ENCODE results near the gene PRPF40B. TPM values are rescaled to one million over a fixed set of nuclear protein-coding genes. Genes with fewer than 3 reads are reported as not detected.

Gene PRPF40B
- polyA plus RNA-seq (2012; ENCODE audit: insufficient read depth, insufficient read length): 9.0 TPM

DNA sequence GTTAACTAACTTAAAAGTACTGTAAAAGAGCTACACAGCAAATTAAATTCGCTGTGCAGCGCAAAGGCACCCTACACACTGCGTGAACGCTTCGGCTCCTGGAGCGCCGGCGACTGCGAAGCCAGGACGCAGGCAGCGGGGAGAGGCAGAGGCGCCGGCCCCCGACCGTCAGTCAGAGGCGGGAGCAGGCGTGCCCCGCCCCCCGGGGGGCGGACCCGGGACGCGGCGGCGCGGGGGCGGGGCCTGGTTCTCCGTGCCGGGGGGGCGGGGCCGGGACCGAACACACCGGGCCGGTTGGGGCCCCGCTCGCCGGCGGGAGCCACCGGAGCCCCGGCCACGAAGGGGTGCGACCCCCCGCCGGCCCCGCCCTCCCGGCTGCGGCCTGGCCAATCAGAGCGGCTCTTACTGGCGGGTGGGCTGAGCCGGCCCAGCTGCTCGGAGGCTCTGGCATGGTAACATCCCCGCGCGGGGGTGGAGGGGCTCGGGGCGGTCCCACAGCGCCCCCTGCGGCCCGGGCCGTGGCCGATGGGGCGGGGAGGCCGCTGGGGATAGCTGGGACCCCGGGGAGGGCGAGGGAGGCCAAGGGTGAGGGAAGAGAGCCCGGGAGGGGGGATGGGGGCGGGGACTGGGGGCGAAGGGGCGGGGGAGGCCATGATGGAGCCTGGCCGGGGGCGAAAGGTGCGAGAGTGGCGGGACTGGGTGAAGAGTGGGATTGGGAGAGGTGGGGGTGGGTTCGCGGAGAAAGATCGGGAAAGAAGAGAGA lies at the start of gene PRPF40B:
PRPF40B (plus strand) TSS at position 420 of the 763 bp plus-strand sequence; CDS start at position 450, 30 bp downstream.
- peak within 1 kb of the TSS; percentile 62 for H3K4me3 ChIP-seq (ENCODE audit: low read length)
- peak; percentile 65 for DNase-seq (ENCODE audit: low read depth, low spot score)

DNA sequence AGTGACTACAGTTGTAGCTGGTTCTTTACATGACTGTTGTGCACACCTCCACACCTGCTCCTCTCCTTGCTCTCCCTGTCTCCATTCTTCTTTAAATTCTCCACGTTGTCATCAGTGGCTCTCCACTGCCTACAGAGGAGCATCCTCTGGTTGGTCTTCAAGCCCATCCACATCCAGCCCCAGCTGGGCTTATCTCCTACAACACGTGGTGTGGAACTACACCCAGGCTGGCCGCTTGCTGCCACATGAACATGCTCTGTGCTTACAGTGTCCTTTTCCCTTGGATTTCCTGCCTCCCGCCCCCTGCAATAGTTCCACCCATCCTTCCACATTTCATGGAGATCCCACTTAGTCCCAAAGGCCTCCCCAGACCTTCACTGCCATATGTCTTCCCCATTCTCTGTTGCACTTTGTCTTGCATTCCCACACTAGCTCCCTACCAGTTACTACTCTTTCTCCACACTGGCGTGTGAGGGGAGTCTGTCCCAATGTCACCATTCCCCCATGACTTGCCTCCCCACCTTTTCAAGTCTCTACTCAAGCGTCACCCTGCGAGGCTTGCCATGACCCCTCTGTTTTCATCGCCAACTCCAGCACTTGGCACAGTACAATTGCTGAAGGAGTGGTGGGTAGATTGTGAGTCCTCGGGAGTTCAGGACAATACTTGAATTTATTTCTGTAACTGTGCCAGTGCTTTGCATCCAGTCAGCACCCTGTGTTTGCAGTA lies 45.6 kb upstream of the PRPF40B start:
- no peak overlapping the region for H3K4me3 ChIP-seq (ENCODE audit: low read length)
- no peak for DNase-seq (ENCODE audit: low read depth, low spot score)

DNA sequence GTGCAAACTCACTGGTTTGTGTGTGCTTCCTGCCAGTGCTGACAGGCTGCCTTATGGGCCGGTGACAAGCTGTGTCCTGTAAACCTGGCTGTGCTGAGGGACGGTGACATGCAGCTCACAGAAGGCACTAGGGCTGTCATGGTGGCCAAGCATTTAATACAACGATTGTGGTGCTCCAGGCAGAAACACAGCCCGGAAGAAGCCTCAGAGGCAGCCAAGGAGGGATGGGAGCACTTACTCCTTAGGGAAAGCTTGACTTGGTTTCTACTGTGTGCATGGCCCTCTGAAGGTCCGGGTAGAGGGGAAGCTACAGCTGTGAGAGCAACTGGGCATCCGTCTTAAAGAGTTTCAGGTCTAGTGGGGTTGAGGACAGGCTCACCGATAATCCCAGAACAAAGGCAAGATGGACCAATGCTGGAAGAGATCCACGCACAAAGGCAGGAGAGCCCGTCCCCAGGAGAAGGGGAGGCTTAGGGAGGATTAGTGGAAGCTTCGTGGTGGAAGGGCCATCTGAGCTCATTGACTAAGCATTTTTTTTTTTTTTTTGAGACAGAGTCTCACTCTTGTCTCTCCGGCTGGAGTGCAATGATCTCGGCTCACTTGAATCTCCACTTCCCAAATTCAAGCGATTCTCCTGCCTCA lies 44.8 kb upstream of the PRPF40B start:
- no peak for DNase-seq (ENCODE audit: low read depth, low spot score)

DNA sequence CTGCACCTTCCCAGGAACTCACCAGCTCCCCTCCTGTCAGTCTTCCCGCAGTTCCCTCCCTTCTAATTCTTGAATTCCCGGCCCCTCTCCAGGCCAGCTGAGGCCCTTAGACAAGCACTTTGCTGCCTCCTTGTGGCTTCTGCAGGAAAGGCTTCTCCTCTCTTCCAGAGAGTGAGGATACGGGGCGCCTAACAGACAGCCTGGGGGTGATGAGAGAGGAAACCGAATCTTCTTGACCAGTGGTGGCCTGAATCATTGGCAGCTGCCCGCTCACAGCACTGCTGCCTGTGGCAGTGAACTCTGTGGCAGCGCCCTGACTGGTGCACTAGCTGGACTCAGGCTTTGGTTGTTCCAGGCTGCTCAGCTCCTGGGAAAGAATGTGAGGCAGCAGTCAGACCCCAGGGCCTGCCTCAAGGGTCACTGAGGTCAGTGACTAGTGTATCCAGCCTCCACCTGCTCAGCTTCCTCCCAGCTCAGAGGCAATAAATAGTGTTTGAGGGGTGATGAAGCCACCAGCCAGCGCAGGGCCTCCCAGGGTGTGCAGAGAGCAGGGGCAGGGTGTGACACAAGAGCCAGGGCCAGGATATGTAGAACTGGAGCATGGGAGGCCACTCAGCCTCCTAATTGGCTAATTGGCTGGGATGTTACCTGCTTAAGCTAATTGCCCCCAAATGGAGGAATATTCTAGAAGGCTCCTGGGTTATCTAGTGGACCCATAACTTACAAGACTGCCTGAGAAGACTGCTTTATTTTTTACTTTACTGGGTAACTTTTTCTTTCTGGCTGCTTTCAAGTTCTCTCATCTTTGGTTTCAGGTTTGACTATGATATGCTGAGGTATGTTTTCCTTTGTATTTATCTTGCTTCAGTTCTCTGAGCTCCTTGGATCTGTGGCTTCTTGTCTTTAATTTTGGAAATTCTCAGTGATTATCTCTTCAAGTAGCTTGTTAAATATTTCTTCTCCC lies 42.5 kb upstream of the PRPF40B start:
- H3K4me3 ChIP-seq (ENCODE audit: low read length): no peak overlapping the region
- DNase-seq (ENCODE audit: low read depth, low spot score): no peak

More for the DNA sequence above, 44.8 kb upstream of the PRPF40B start:
- H3K4me3 ChIP-seq (ENCODE audit: low read length): no peak overlapping the region

DNA sequence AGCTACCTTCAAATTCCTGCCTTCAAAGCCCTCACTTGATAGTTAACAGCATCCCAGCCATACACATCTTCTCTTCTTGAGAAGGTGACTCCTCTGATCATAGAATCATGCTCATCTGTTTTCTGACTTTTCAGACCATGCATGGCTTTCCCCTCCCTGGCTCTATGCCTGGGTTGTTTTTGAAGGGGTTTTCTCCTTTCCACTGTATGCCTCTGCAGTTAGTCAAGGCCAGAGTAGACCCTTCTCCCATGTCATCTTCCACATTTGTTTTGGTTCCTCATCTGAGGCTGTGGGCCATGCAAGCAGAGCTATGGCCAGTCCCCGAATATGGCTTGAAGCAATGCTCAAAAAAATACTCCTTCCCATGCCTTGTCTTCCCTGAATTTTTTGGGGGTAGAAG lies 41.2 kb upstream of the PRPF40B start:
- DNase-seq (ENCODE audit: low read depth, low spot score): no peak
- no peak overlapping the region for H3K4me3 ChIP-seq (ENCODE audit: low read length)

DNA sequence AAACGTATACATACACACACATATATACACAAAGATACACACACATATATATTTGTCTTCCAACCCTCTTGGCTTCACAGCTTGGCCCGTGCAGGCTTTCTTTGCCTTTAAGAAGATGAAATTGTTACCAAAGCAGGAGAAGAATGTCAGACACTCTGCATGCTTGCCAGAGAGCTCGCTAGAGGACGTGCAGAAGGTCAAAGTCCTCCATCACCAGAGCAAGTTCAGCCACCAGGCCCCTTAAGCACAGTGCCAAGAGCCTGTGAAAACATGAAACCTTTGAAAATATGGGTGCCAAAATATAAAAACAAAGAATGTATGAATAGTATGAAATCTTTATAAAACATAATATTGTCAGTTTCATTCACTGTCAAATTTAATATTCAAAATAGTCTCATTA lies 40.5 kb upstream of the PRPF40B start:
- DNase-seq (ENCODE audit: low read depth, low spot score): no peak
- H3K4me3 ChIP-seq (ENCODE audit: low read length): no peak overlapping the region

DNA sequence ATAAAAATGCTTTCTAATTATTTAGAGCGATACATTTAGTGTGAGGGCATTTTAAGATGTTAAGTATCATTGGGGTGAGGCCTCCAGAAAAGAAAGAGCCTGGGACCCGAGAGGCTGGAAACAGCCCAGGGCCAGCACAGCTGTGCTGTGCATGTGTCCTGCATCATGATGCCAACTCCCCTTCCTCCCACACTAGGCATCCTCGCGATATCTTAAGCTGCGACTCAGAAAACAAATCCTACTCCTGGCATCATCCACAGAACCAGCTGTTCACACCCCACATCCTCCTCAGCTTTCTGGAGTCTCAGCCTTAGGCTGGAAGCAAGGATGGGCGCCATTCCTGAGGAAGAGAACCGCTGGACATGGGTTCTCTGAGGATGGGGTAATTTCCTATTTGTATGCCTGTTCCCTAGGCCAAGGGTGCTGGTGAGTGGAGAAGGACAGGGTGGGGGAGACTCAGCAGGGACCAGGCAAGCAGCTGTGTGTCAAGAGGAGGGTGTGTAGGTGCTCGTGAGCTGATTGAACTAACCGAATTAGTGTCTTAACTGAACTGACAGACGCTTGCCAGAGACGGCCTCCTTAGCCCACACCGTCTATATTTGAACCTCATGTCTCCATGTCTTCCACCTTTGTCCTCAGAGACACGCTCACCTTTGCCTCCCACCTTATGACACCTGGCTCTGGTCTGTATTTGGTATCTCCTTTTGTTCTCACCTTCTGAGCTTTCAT lies 39.8 kb upstream of the PRPF40B start:
- no peak overlapping the region for H3K4me3 ChIP-seq (ENCODE audit: low read length)
- no peak for DNase-seq (ENCODE audit: low read depth, low spot score)

DNA sequence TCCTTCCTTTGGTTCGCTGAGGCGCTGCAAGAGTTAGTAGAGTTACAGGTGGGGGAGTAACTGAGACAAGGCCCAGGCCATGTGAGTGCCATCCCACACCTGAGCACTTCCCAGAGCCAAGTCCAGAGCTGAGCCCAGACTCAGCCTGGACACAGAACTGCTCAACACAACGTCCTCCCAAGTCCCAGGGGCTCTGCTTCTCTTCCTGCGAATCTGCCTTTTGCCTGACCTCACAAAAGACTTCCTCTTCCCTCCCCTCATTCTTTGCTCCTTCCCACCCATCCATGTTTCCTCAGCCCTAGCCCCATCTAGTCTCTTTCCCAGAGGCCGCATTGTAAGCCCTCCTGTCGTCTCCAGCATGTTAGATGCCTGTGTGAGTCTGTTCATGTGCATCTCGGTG lies 38.8 kb upstream of the PRPF40B start:
- H3K4me3 ChIP-seq (ENCODE audit: low read length): no peak overlapping the region
- no peak for DNase-seq (ENCODE audit: low read depth, low spot score)

DNA sequence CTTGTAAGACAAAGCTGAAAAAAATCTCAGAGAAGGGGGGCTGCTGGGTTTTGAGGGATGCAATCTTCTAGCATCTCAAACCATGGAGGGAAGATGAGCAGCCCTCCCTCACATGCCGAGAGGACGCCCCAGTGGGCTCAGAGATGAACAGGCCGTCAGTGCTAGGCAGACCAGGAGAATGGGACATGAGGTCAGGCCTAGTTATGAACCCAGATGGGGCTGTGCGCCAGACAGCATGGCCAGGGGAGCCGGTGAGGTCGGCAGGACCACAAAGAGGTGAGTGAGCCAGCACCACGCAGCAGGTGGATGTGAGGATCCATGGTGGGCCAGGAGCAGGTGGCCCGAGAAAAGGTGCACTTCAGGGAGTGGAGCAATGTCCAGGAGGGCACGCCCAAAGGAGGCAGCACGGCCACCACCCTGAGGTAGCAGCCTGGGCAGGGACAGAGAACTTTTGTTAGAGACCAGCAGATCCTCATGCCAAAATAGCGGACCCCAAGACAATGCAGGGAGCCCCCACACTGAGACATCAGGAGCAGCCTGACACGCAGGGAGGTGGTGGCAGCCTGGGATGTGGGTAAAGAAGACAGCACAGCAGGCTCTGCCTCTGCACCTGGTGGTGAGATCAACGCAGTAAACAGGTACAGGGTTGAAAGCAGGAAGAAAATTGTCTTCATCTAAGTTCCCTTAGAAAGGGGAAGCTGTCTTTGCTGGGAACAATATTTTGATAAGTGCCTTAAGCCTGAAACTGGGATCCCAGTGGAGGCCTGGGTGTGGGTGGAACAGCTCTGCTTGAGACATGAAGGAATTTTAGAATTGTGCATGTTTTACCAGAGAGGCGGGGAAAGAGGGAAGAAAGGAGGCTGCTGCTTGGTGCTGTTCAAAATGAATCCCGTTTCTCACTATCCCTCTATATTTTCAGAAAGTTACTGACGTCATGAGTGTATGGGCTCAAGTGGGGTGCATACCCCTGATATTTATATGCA lies 37.6 kb upstream of the PRPF40B start:
- DNase-seq (ENCODE audit: low read depth, low spot score): no peak
- no peak overlapping the region for H3K4me3 ChIP-seq (ENCODE audit: low read length)

DNA sequence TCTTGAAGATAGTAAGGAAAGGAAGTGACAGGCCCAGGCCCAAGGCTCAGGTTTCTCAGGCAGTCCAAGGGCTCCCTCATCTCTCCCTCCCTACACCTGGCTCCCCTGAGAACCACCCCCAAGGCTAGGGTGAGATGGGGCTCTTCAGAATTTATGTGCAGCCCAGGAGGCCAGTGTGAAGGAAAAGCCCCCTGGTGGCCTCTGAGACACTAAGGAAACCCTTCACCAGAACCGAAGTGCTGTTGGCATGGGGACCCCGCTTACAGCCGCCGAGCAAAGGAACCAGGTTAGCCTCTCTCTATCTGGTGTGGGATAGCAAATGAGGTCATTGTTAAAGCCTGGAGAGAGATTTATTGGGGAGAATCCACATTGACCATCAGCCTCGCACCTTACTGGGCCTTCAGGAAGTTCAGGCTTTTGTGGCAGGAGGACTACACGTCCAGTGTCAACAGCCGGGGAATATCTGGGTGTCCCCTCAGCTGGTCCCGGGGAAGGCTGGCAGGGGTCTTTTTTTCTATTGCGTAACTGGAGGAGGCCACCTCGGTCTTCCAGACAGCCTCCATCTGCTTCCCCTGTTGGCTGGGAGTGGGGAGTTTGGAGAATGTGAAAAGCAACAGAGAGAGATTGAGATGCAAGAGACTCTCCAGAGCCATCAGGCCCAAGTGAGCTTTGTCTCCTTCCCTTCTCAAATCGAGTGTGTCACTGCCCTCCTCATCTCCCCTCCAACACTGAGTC lies 36.0 kb upstream of the PRPF40B start:
- H3K4me3 ChIP-seq (ENCODE audit: low read length): no peak overlapping the region
- no peak for DNase-seq (ENCODE audit: low read depth, low spot score)

DNA sequence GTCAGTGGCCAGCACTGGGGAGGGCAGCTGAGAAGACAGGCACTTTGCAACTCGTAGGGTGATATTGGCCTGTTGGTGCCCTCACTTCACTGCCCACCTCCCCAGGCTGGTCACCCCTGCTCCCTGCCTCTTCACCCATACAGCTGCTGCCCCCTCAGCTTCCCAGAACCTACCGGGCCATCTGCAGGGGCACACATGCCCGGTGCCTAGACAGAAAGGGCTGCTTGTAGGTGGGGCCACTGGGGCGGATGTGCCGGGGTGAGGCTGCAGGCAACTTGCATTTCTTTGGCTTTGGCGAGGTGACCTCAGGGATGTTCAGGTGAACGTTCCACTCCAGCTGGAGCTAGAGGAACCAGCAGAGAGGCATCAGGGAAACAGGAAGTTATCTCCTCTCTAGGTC lies 35.1 kb upstream of the PRPF40B start:
- H3K4me3 ChIP-seq (ENCODE audit: low read length): no peak overlapping the region
- no peak for DNase-seq (ENCODE audit: low read depth, low spot score)

DNA sequence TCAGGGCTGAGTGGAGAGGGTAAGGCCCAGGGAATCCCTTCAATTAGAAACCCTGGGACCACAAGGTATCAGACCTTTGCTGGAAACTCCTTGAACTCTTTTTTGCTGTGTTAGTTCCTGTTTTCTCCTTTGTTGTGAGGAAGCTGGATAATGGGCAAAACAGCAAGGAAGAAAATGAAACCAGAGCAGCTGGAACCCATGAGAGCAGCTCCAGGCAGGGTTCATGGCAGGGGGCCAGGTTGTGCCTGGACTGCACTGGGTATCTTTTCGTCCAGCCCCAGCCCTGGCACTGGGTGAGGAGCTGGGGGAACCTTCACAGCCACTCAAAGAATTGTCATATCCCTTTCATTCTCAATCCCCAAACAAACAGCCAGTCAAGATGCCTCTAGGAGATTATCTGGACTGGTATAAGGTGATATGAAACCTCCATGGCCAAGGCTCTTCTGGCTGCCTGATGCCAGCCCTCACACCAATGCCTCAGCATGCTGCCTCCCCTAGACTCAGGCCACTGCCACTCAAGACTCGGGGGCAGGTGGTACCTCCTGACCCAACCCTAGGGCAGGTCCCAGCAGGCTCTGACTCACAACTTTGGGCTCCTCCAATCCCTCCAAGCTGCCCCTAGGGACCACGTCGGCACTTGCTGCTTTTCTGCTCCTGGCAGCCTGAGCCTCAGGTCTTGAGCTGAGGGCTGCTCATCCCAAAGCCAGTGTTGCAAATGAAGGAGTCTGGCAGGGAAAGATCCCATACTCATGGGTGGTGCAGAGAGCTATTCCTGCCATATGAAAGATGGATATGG lies 34.4 kb upstream of the PRPF40B start:
- DNase-seq (ENCODE audit: low read depth, low spot score): no peak
- no peak overlapping the region for H3K4me3 ChIP-seq (ENCODE audit: low read length)

DNA sequence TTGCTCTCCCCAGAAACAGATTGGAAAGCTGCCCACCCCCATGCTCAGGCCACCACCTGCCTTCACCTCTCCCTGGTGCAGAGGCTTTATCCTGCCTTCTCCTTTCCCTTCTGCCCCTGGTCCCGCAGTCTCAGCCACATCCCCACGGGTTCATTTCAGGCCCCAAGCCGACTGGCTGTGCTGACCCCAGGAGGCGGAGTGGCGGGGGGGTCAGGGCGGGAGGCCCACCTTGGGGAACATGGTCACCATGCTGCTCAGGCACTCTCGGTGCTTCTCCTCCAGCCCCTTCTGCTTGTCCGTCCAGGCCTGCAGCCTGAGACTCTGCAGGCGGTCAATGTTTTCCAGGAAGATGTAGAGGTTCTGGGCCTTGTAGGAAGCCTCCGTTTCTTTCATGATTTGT lies 24.8 kb upstream of the PRPF40B start:
- no peak for DNase-seq (ENCODE audit: low read depth, low spot score)
- H3K4me3 ChIP-seq (ENCODE audit: low read length): no peak overlapping the region

DNA sequence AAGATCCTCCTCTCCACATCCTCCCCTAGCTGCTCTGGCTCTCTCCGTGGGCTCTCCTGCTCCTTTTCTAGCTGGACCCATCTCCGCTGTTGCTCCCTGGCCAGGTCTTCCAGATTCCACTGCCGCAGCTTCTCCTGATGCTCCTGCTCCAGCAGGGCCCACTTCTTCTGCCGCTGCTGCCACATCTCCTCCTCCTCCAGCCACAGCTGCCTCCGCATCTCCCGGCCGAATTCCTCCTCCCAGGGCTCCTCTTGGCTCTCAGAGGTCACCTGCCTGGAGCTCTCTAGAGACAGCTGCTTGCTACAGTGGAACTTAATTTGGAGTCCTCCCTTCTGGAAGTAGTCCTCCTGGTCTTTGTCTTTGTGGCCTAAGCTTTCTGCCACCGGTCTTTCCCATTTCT lies 23.4 kb upstream of the PRPF40B start:
- no peak for DNase-seq (ENCODE audit: low read depth, low spot score)
- no peak overlapping the region for H3K4me3 ChIP-seq (ENCODE audit: low read length)

DNA sequence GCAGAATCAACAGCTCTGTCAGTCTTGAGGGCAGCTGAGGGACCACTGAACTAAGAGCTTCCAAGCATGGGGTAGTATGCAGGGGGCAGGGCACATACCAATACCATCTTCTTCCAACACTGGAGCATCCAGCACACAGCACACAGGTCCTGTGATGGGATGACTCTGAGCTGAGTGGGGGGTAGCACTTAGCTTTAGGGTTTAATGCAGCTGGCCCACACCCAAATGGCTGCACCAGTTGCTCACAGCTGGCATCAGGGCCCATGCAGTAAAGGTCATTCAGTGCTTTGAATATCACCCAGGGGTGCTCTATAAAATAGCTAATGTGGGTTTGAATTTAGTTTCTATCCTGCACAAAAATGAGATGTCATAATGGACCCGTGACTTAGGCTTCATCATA lies 19.6 kb upstream of the PRPF40B start:
- H3K4me3 ChIP-seq (ENCODE audit: low read length): no peak overlapping the region
- DNase-seq (ENCODE audit: low read depth, low spot score): no peak

DNA sequence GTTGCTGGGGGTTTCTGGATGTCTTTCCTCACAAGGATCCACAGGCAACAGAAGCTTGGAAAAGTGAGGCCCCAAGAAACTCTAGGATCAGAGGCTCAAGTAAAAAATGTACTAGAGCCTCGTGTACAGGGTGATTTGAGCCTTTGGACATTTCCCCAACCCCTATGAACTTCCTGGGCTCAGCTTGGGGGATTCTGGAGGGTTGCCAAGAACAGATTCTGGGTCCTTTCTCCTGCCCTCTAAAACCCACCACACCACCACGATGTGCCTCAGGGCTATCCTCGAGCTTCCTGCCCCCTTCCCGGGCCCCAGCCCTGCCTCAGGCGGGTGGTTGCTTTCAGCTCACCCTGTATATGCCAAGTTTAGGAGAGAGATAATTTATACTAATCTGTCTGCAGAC lies 18.5 kb upstream of the PRPF40B start:
- H3K4me3 ChIP-seq (ENCODE audit: low read length): no peak overlapping the region
- peak; percentile 14 for DNase-seq (ENCODE audit: low read depth, low spot score)

Data from Jurkat, Clone E6-1 (cell line).